Stimulated activated CD8-positive, alpha-beta memory T cell treated with anti-CD3 and anti-CD28 coated beads, Interleukin-7, amount 100 ng/mL, for 1 hour (primary cell): Measurements from ENCODE around the gene LRRC57.
A peak's percentile ranks its signal among the peaks of the same experiment; 100 is the strongest.

Experiments used
- DNase-seq, 2 donors: peaks; one replicate each; pipeline ENCODE4 v3.0.0-alpha.2; 2020; ENCODE audit warnings: low read depth in 2 of 2

LRRC57 gene

GRCh38 chr15:42549741-42550392 is 1.3 kb upstream of the LRRC57 start:
- no peak for DNase-seq

- no peak for DNase-seq
Measured at GRCh38 chr15:42549032-42549491, 469 bp upstream of the LRRC57 start.

- DNase-seq: no peak
Measured at GRCh38 chr15:42547918-42548248, 710 bp downstream of the LRRC57 start.

GRCh38 chr15:42544853-42545629 is 3.6 kb downstream of the LRRC57 start:
- DNase-seq: no peak

- DNase-seq: no peak
Measured at GRCh38 chr15:42533246-42533645, 15.3 kb downstream of the LRRC57 start.

- DNase-seq: no peak
Measured at GRCh38 chr15:42528970-42529369, 19.6 kb downstream of the LRRC57 start.

- DNase-seq: no peak
Measured at GRCh38 chr15:42523331-42523730, 25.3 kb downstream of the LRRC57 start.

GRCh38 chr15:42511007-42511391 is 37.6 kb downstream of the LRRC57 start:
- no peak for DNase-seq

- DNase-seq: no peak
Measured at GRCh38 chr15:42510258-42511006, 38.2 kb downstream of the LRRC57 start.

GRCh38 chr15:42508263-42508690 is 40.3 kb downstream of the LRRC57 start:
- no peak for DNase-seq

GRCh38 chr15:42507514-42507913 is 41.1 kb downstream of the LRRC57 start:
- no peak for DNase-seq

- no peak for DNase-seq
Measured at GRCh38 chr15:42504631-42505030, 44.0 kb downstream of the LRRC57 start.

GRCh38 chr15:42503825-42504224 is 44.8 kb downstream of the LRRC57 start:
- DNase-seq: no peak

GRCh38 chr15:42502477-42502876 is 46.1 kb downstream of the LRRC57 start:
- DNase-seq: no peak

GRCh38 chr15:42499858-42500609 is 48.6 kb downstream of the LRRC57 start:
- DNase-seq: no peak

GRCh38 chr15:42498212-42499068 is 50.2 kb downstream of the LRRC57 start:
- DNase-seq: no peak

GRCh38 chr15:42495361-42496212 is 53.0 kb downstream of the LRRC57 start, which contains the start of gene SNAP23:
Gene SNAP23, plus strand, starts transcription at chr15:42495634. Its CDS starts 16,213 bp downstream, at chr15:42511847.
- peak; percentile 67 to 69 for DNase-seq

GRCh38 chr15:42494998-42495360 is 53.6 kb downstream of the LRRC57 start:
- no peak for DNase-seq

GRCh38 chr15:42493679-42494078 is 54.9 kb downstream of the LRRC57 start:
- no peak for DNase-seq
